Gastrocnemius medialis (tissue), 4 donors: ENCODE results near the gene NRARP.

Source experiments
- CTCF ChIP-seq, 5 experiments: fragments of 450-650 bp in 3 of 5; fragments of 200-600 bp in 2 of 5; sonication (generic) in 2 of 5; IDR thresholded peaks in 4 of 5; conservative IDR thresholded peaks in 1 of 5; 1 replicate in 4 of 5; 2 replicates in 1 of 5; pipeline ENCODE4 v1.5.1; 2016 to 2019; ENCODE audit warnings: antibody characterized with exemption in 5 of 5, mild to moderate bottlenecking in 3 of 5, moderate library complexity in 3 of 5
- POLR2A ChIP-seq, 2 donors: fragments of 450-650 bp; IDR thresholded peaks; one replicate each; pipeline ENCODE4 v1.6.1; 2017; ENCODE audit warnings: antibody characterized with exemption in 2 of 2, mild to moderate bottlenecking in 2 of 2, moderate library complexity in 2 of 2

- TF ChIP-seq CTCF (IDR thresholded peaks at IDR 0.05 in 4 of 5, conservative IDR thresholded peaks at IDR 0.05 in 1 of 5), result peak in 4 of 5 experiments; percentile 25 to 46 (median 40)
- TF ChIP-seq POLR2A (IDR thresholded peaks at IDR 0.05), result no peak
Measured at GRCh38 chr9:137280474-137281344, 21.4 kb downstream of the NRARP start.
